ENCODE results near the gene COMMD1. TPM values are rescaled to one million over a fixed set of nuclear protein-coding genes. Genes with fewer than 3 reads are reported as not detected.
"Not testable (repeated sequence)": the region's sequence is repeated elsewhere in the genome, so short reads cannot be mapped to it uniquely, and the experiment has no call there.

The COMMD1 gene
- total and polyA plus RNA-seq, 7 donors: 33.6 to 67.3 (median 49.1) TPM

- intact Hi-C loops (cut with DNase I): no loop called here
- Histone ChIP-seq H3K36me3 (ENCODE audit: insufficient read depth in 1 of 2, low read depth in 1 of 2) (no peaks in the 10 kb centered on the region), H3K9me3 (no peaks in the 10 kb centered on the region), H3K4me1 (no peaks in the 10 kb centered on the region), H3K27ac (no peak overlapping the region), H3K4me3 (no peak overlapping the region), H3K27me3 (ENCODE audit: insufficient read depth in 3 of 3, low read length in 2 of 3) (no peaks in the 10 kb centered on the region)
- DNase-seq: no peak
- ATAC-seq: no peak
- TF ChIP-seq, protein P1, sequence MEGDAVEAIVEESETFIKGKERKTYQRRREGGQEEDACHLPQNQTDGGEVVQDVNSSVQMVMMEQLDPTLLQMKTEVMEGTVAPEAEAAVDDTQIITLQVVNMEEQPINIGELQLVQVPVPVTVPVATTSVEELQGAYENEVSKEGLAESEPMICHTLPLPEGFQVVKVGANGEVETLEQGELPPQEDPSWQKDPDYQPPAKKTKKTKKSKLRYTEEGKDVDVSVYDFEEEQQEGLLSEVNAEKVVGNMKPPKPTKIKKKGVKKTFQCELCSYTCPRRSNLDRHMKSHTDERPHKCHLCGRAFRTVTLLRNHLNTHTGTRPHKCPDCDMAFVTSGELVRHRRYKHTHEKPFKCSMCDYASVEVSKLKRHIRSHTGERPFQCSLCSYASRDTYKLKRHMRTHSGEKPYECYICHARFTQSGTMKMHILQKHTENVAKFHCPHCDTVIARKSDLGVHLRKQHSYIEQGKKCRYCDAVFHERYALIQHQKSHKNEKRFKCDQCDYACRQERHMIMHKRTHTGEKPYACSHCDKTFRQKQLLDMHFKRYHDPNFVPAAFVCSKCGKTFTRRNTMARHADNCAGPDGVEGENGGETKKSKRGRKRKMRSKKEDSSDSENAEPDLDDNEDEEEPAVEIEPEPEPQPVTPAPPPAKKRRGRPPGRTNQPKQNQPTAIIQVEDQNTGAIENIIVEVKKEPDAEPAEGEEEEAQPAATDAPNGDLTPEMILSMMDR (IDR thresholded peaks at IDR 0.05): no peak
Measured at GRCh38 chr2:62119311-62119974, 214.0 kb downstream of the COMMD1 start.

DNA sequence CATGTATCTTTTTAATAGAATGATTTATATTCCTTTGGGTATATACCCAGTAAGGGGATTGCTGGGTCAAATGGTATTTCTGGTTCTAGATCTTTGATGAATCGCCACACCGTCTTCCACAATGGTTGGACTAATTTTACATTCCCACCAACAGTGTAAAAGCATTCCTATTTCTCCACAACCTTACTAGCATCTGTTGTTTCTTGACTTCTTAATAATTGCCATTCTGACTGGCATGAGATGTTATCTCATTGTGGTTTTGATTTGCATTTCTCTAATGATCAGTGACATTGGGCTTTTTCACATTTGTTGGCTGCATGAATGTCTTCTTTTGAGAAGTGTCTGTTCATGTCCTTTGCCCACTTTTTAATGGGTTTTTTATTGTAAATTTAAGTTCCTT lies 220.8 kb downstream of the COMMD1 start:
- WGBS, 3 donors: 97 to 100% (median 98%) methylated on average over 2 of the region's 2 CpGs
- H3K4me1 ChIP-seq; H3K27ac ChIP-seq; DNase-seq; ATAC-seq; H3K4me3 ChIP-seq; intact Hi-C loops (cut with DNase I); H3K36me3 ChIP-seq (ENCODE audit: insufficient read depth in 1 of 2, low read depth in 1 of 2); H3K9me3 ChIP-seq; H3K27me3 ChIP-seq (ENCODE audit: insufficient read depth in 3 of 3, low read length in 2 of 3): not testable (repeated sequence)

- ATAC-seq (no peak), DNase-seq (no peak)
- no peaks in the 10 kb centered on the region for H3K27me3 ChIP-seq (ENCODE audit: insufficient read depth in 3 of 3, low read length in 2 of 3)
- H3K4me1 ChIP-seq: no peaks in the 10 kb centered on the region
- TF ChIP-seq, protein P1 (IDR thresholded peaks at IDR 0.05): no peak
- intact Hi-C loops (cut with DNase I): no loop called here
- no peak overlapping the region for H3K27ac ChIP-seq
- no peaks in the 10 kb centered on the region for H3K9me3 ChIP-seq
- peaks cover 0 to 4% of the 10 kb centered on the region in 2 donors for H3K36me3 ChIP-seq (ENCODE audit: insufficient read depth in 1 of 2, low read depth in 1 of 2)
- WGBS, 3 donors: 98 to 99% (median 99%) methylated on average over 2 of the region's 2 CpGs
- no peak overlapping the region for H3K4me3 ChIP-seq
Measured at GRCh38 chr2:62133320-62133823, 227.9 kb downstream of the COMMD1 start.

DNA sequence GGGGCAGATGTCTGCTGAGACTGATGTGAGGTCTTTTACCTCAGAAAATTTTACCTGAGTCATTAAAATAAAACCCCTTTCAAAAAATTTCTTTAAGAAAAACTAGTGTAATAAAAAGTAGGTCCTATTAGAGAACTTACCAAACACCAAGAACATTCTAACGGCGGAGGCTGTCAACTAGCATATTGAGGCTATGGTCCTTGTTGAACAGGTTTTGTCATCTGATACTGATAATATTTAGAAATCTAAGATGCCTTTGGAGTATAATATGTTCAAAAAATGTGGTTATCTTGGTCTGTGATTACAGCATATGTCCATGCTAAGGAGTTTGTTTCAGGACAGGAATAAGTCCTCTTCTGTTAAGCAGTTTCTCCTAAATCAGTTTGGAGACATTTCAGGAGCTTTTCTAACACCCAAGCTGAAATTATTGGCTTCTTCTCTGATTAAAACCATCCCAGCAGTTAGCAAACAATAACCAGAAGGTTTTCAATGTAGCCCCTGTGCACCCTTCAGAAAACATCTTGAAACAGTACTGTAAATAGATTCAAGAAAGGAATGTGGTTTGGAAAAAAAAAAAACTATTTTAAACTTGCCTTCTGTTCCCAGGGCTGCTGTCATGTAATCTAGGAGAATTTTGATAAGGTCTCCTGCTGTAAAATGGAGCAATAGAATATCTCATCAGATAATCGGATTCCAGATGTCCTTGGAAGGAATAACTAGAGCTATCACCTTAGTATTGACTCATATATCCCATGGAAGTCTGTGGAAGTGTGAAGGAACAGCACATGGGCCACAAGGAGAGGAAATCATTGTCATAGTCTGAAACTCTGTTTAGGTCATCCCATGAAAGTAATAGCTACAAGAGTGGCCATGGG lies 231.7 kb downstream of the COMMD1 start:
- Histone ChIP-seq H3K4me3 (no peak overlapping the region), H3K4me1 (no peaks in the 10 kb centered on the region), H3K9me3 (no peaks in the 10 kb centered on the region), H3K36me3 (ENCODE audit: insufficient read depth in 1 of 2, low read depth in 1 of 2) (peaks cover 0 to 4% of the 10 kb centered on the region in 2 donors), H3K27me3 (ENCODE audit: insufficient read depth in 3 of 3, low read length in 2 of 3) (no peaks in the 10 kb centered on the region), H3K27ac (no peak overlapping the region)
- WGBS, 3 donors: 86 to 88% (median 86%) methylated on average over 3 of the region's 3 CpGs
- TF ChIP-seq, protein P1 (IDR thresholded peaks at IDR 0.05): no peak
- intact Hi-C loops (cut with DNase I): no loop called here
- no peak for ATAC-seq
- DNase-seq: no peak

GRCh38 chr2:62140426-62141141 lies 235.1 kb downstream of the COMMD1 start:
- Histone ChIP-seq H3K4me3 (no peak overlapping the region), H3K4me1 (no peaks in the 10 kb centered on the region), H3K27ac (no peak overlapping the region), H3K27me3 (ENCODE audit: insufficient read depth in 3 of 3, low read length in 2 of 3) (no peaks in the 10 kb centered on the region), H3K9me3 (no peaks in the 10 kb centered on the region), H3K36me3 (ENCODE audit: insufficient read depth in 1 of 2, low read depth in 1 of 2) (peaks cover 0 to 4% of the 10 kb centered on the region in 2 donors)
- WGBS, 3 donors: 82 to 92% (median 89%) methylated on average over 5 of the region's 5 CpGs
- TF ChIP-seq, protein P1 (IDR thresholded peaks at IDR 0.05): no peak
- intact Hi-C loops (cut with DNase I): no loop called here
- ATAC-seq: no peak
- no peak for DNase-seq

All from psoas muscle (tissue), 8 donors.